Measurements from ENCODE around the gene EMP2.

GRCh38 chr16:10587622-10588021 is 7.2 kb upstream of the EMP2 start:
- no peak for TF ChIP-seq CTCF (IDR thresholded peaks at IDR 0.05; ENCODE audit: low read length)
- no peak for TF ChIP-seq EZH2 (IDR thresholded peaks at IDR 0.05; ENCODE audit: borderline replicate concordance, low read length)

Measured in OCI-LY1 (cell line).